ENCODE measurements around the gene GDPD4. TPM values are rescaled to one million over a fixed set of nuclear protein-coding genes. Genes with fewer than 3 reads are reported as not detected.
A peak's percentile ranks its signal among the peaks of the same experiment; 100 is the strongest.

Gene GDPD4
- total and polyA plus RNA-seq, 9 donors: 0.13 to 0.67 (median 0.25) TPM; not detected in 1

- WGBS (ENCODE audit: insufficient coverage): 38% methylated on average over 9 of the region's 10 CpGs
- Histone ChIP-seq H3K36me3 (ENCODE audit: control insufficient read depth, insufficient read depth, low read length) (no peaks in the 10 kb centered on the region), H3K27ac (ENCODE audit: low read length) (no peak overlapping the region), H3K9me3 (replicated peaks; ENCODE audit: control insufficient read depth, low read depth, low read length) (no peaks in the 10 kb centered on the region), H3K4me1 (ENCODE audit: control insufficient read depth, insufficient read depth, low read length) (peaks cover 8% of the 10 kb centered on the region), H3K4me3 (ENCODE audit: low read length) (no peak overlapping the region), H3K27me3 (ENCODE audit: control insufficient read depth, insufficient read depth, low read length) (no peaks in the 10 kb centered on the region)
- DNase-seq: peak; percentile 43
Measured at GRCh38 chr11:77207618-77208313, 93.7 kb downstream of the GDPD4 start.

GRCh38 chr11:77207019-77207485 lies 94.4 kb downstream of the GDPD4 start:
- H3K27ac ChIP-seq (ENCODE audit: low read length): no peak overlapping the region
- H3K27me3 ChIP-seq (ENCODE audit: control insufficient read depth, insufficient read depth, low read length): no peaks in the 10 kb centered on the region
- H3K4me3 ChIP-seq (ENCODE audit: low read length): no peak overlapping the region
- no peak for DNase-seq
- no peaks in the 10 kb centered on the region for H3K36me3 ChIP-seq (ENCODE audit: control insufficient read depth, insufficient read depth, low read length)
- H3K9me3 ChIP-seq (replicated peaks; ENCODE audit: control insufficient read depth, low read depth, low read length): no peaks in the 10 kb centered on the region
- peaks cover 8% of the 10 kb centered on the region for H3K4me1 ChIP-seq (ENCODE audit: control insufficient read depth, insufficient read depth, low read length)
- WGBS (ENCODE audit: insufficient coverage): 64% methylated on average over 7 of the region's 10 CpGs

- no peaks in the 10 kb centered on the region for H3K9me3 ChIP-seq (replicated peaks; ENCODE audit: control insufficient read depth, low read depth, low read length)
- H3K36me3 ChIP-seq (ENCODE audit: control insufficient read depth, insufficient read depth, low read length): no peaks in the 10 kb centered on the region
- peaks cover 8% of the 10 kb centered on the region for H3K4me1 ChIP-seq (ENCODE audit: control insufficient read depth, insufficient read depth, low read length)
- no peaks in the 10 kb centered on the region for H3K27me3 ChIP-seq (ENCODE audit: control insufficient read depth, insufficient read depth, low read length)
- no peak overlapping the region for H3K4me3 ChIP-seq (ENCODE audit: low read length)
- WGBS (ENCODE audit: insufficient coverage): 45% methylated on average over 12 of the region's 13 CpGs
- DNase-seq: no peak
- H3K27ac ChIP-seq (ENCODE audit: low read length): no peak overlapping the region
Measured at GRCh38 chr11:77206264-77207018, 95.0 kb downstream of the GDPD4 start.

GRCh38 chr11:77205467-77206263 lies 95.8 kb downstream of the GDPD4 start:
- Histone ChIP-seq H3K4me3 (ENCODE audit: low read length) (no peak overlapping the region), H3K4me1 (ENCODE audit: control insufficient read depth, insufficient read depth, low read length) (peaks cover 8% of the 10 kb centered on the region), H3K36me3 (ENCODE audit: control insufficient read depth, insufficient read depth, low read length) (no peaks in the 10 kb centered on the region), H3K27ac (ENCODE audit: low read length) (no peak overlapping the region), H3K9me3 (replicated peaks; ENCODE audit: control insufficient read depth, low read depth, low read length) (no peaks in the 10 kb centered on the region), H3K27me3 (ENCODE audit: control insufficient read depth, insufficient read depth, low read length) (no peaks in the 10 kb centered on the region)
- no peak for DNase-seq
- WGBS (ENCODE audit: insufficient coverage): 65% methylated on average over 27 of the region's 30 CpGs

- 76% methylated on average over 9 of the region's 12 CpGs for WGBS (ENCODE audit: insufficient coverage)
- Histone ChIP-seq H3K36me3 (ENCODE audit: control insufficient read depth, insufficient read depth, low read length) (no peaks in the 10 kb centered on the region), H3K9me3 (replicated peaks; ENCODE audit: control insufficient read depth, low read depth, low read length) (no peaks in the 10 kb centered on the region), H3K4me1 (ENCODE audit: control insufficient read depth, insufficient read depth, low read length) (peaks cover 8% of the 10 kb centered on the region), H3K27ac (ENCODE audit: low read length) (no peak overlapping the region), H3K27me3 (ENCODE audit: control insufficient read depth, insufficient read depth, low read length) (no peaks in the 10 kb centered on the region), H3K4me3 (ENCODE audit: low read length) (no peak overlapping the region)
- no peak for DNase-seq
Measured at GRCh38 chr11:77204754-77205466, 96.6 kb downstream of the GDPD4 start.

GRCh38 chr11:77203901-77204753 lies 97.4 kb downstream of the GDPD4 start:
- 71% methylated on average over 18 of the region's 20 CpGs for WGBS (ENCODE audit: insufficient coverage)
- H3K4me3 ChIP-seq (ENCODE audit: low read length): no peak overlapping the region

GRCh38 chr11:77202941-77203900 lies 98.3 kb downstream of the GDPD4 start:
- Histone ChIP-seq H3K4me1 (ENCODE audit: control insufficient read depth, insufficient read depth, low read length) (peaks cover 5% of the 10 kb centered on the region), H3K27ac (ENCODE audit: low read length) (no peak overlapping the region), H3K4me3 (ENCODE audit: low read length) (no peak overlapping the region), H3K36me3 (ENCODE audit: control insufficient read depth, insufficient read depth, low read length) (no peaks in the 10 kb centered on the region), H3K27me3 (ENCODE audit: control insufficient read depth, insufficient read depth, low read length) (no peaks in the 10 kb centered on the region), H3K9me3 (replicated peaks; ENCODE audit: control insufficient read depth, low read depth, low read length) (no peaks in the 10 kb centered on the region)
- DNase-seq: no peak
- 81% methylated on average over 20 of the region's 25 CpGs for WGBS (ENCODE audit: insufficient coverage)

More at GRCh38 chr11:77203901-77204753, 97.4 kb downstream of the GDPD4 start:
- no peak for DNase-seq
- H3K9me3 ChIP-seq (replicated peaks; ENCODE audit: control insufficient read depth, low read depth, low read length): no peaks in the 10 kb centered on the region
- no peaks in the 10 kb centered on the region for H3K36me3 ChIP-seq (ENCODE audit: control insufficient read depth, insufficient read depth, low read length)
- no peak overlapping the region for H3K27ac ChIP-seq (ENCODE audit: low read length)
- peaks cover 8% of the 10 kb centered on the region for H3K4me1 ChIP-seq (ENCODE audit: control insufficient read depth, insufficient read depth, low read length)
- H3K27me3 ChIP-seq (ENCODE audit: control insufficient read depth, insufficient read depth, low read length): no peaks in the 10 kb centered on the region

GRCh38 chr11:77201991-77202841 lies 99.3 kb downstream of the GDPD4 start:
- Histone ChIP-seq H3K27me3 (ENCODE audit: control insufficient read depth, insufficient read depth, low read length) (no peaks in the 10 kb centered on the region), H3K27ac (ENCODE audit: low read length) (no peak overlapping the region), H3K4me1 (ENCODE audit: control insufficient read depth, insufficient read depth, low read length) (no peaks in the 10 kb centered on the region), H3K36me3 (ENCODE audit: control insufficient read depth, insufficient read depth, low read length) (no peaks in the 10 kb centered on the region), H3K9me3 (replicated peaks; ENCODE audit: control insufficient read depth, low read depth, low read length) (no peaks in the 10 kb centered on the region), H3K4me3 (ENCODE audit: low read length) (no peak overlapping the region)
- DNase-seq: no peak
- 83% methylated on average over 21 of the region's 23 CpGs for WGBS (ENCODE audit: insufficient coverage)
